Ovary (tissue), 9 donors: ENCODE data around the gene MAP1A. TPM values are rescaled to one million over a fixed set of nuclear protein-coding genes. Genes with fewer than 3 reads are reported as not detected.

ENCODE experiments used
- DNase-seq, 5 donors: peaks; one replicate each; pipeline ENCODE4 v3.0.0-alpha.2; 2019 to 2020
- H3K27ac ChIP-seq, 2 donors: fragments of 200-600 bp; one replicate each; pipeline versions ENCODE4 v1.5.1 to v1.8.0; 2019 to 2022
- H3K27me3 ChIP-seq: fragments of 200-600 bp; one replicate; pipeline ENCODE4 v1.8.0; 2022
- H3K36me3 ChIP-seq: fragments of 200-600 bp; sonication (generic); one replicate; pipeline ENCODE4 v1.5.1; 2019
- H3K4me1 ChIP-seq: one replicate; pipeline ENCODE4 v1.8.1; 2013; ENCODE audit warnings: mild to moderate bottlenecking, moderate library complexity; ENCODE audit not compliant: insufficient read depth
- H3K4me3 ChIP-seq: fragments of 200-600 bp; sonication (generic); one replicate; pipeline ENCODE4 v1.5.1; 2017
- H3K9me3 ChIP-seq, 2 donors: fragments of 200-600 bp in 1 of 2; sonication (generic) in 1 of 2; one replicate each; pipeline versions ENCODE4 v1.5.1 to v1.8.1; 2013 to 2019; ENCODE audit warnings: mild to moderate bottlenecking in 1 of 2, moderate library complexity in 1 of 2
- CTCF ChIP-seq, 3 donors: fragments of 450-650 bp in 2 of 3; fragments of 200-600 bp in 1 of 3; IDR thresholded peaks; one replicate each; pipeline versions ENCODE4 v1.5.1 to v1.8.0; 2016 to 2022; ENCODE audit warnings: antibody characterized with exemption in 3 of 3, mild to moderate bottlenecking in 1 of 3
- EP300 ChIP-seq: sonication (generic); formaldehyde crosslinking; IDR thresholded peaks from one replicate; pipeline ENCODE4 v1.6.1; 2017; ENCODE audit warnings: antibody characterized with exemption
- POLR2A ChIP-seq: fragments of 450-650 bp; IDR thresholded peaks from one replicate; pipeline ENCODE4 v1.6.1; 2017; ENCODE audit warnings: antibody characterized with exemption, mild to moderate bottlenecking, moderate library complexity
- WGBS, 3 donors: extraction: QIAGEN DNeasy Blood & Tissue Kit in 1 of 3; methylation state at CpG; one replicate each; pipeline versions ENCODE4 v1.1.5 to v1.1.7; 2013 to 2017; 5-methylcytosine and 5-hydroxymethylcytosine counted together
- intact Hi-C, 4 donors: fragments of 100-400 bp; cut with DNase I; formaldehyde crosslinking; loops; one replicate each; pipeline versions ENCODE4 v1.11.0 to v1.15.1; 2022 to 2023
- polyA plus RNA-seq, 2 donors: library from polyadenylated mRNA; stranded (reverse); fragments of 200-250 nt in 1 of 2; fragments of 350-450 nt in 1 of 2; fragmentation: Illumina TruSeq in 1 of 2; extraction: RNeasy Lipid Tissue Mini Kit (QIAGEN cat#74804) in 1 of 2; gene quantifications; one replicate each; pipeline ENCODE4 v1.2.3, GENCODE V29; 2013 to 2014
- total RNA-seq, 7 donors: library from RNA; depleted of rRNA in 2 of 7; stranded (reverse); fragments of >200 nt in 2 of 7; fragmentation: NEBNext Ultra II Directional in 3 of 7; extraction: Animal tissue kit (Norgen Biotek cat#: 25700) in 3 of 7; gene quantifications; one replicate each; pipeline versions ENCODE4 v1.1.0 to v1.2.4, GENCODE V29; 2016 to 2023
- donor health status: DM: no; HTN: no; CAD: no; lungs with moderate emphysema.
- donor health status: DM: no; HTN: no; CAD: no.
- donor health status: Bipolar disorder and iron deficiency.
- donor health status: DM: yes; HTN: yes; CAD: no.
- donor health status: DM: no; HTN: no; CAD: no.
- donor health status: DM: yes; HTN: yes; CAD: no.

MAP1A gene
- total and polyA plus RNA-seq, 9 donors, result 4.0 to 35.1 (median 20.1) TPM

GRCh38 chr15:43509660-43510199, 7.7 kb upstream of the MAP1A start:
- no peaks in the 10 kb centered on the region for H3K27me3 ChIP-seq
- 15 to 18% (median 17%) methylated on average over 8 of the region's 8 CpGs for WGBS, 3 donors
- H3K9me3 ChIP-seq, result no peaks in the 10 kb centered on the region
- intact Hi-C loops, result no loop called here
- peak overlapping the region; percentile 60 for H3K4me3 ChIP-seq
- TF ChIP-seq POLR2A (no peak), CTCF (IDR thresholded peaks at IDR 0.05) (no peak), EP300 (no peak)
- no peaks in the 10 kb centered on the region for H3K36me3 ChIP-seq
- peak in 1 of 5 donors; percentile 57 for DNase-seq
- peaks cover 11% of the 10 kb centered on the region for H3K4me1 ChIP-seq
- H3K27ac ChIP-seq, result peak overlapping the region; percentile 79 to 92

- peak overlapping the region; percentile 79 to 92 for H3K27ac ChIP-seq
- peak overlapping the region; percentile 60 for H3K4me3 ChIP-seq
- no peaks in the 10 kb centered on the region for H3K27me3 ChIP-seq
- TF ChIP-seq CTCF (IDR thresholded peaks at IDR 0.05) (peak in 1 of 3 donors; percentile 31), EP300 (no peak), POLR2A (peak; percentile 73)
- peaks cover 11% of the 10 kb centered on the region for H3K4me1 ChIP-seq
- WGBS, 3 donors, result 0% methylated on average over 38 to 41 of the region's 41 CpGs
- H3K9me3 ChIP-seq, result no peaks in the 10 kb centered on the region
- DNase-seq, result peak; percentile 98 to 100 (median 99)
- intact Hi-C loops, result no loop called here
- H3K36me3 ChIP-seq, result no peaks in the 10 kb centered on the region
These were observed 7.0 kb upstream of the MAP1A start for GRCh38 chr15:43510200-43511011.

GRCh38 chr15:43511012-43511885, 6.2 kb upstream of the MAP1A start:
- no peak for TF ChIP-seq CTCF (IDR thresholded peaks at IDR 0.05)
- TF ChIP-seq EP300, result no peak
- no peak for TF ChIP-seq POLR2A
- DNase-seq, result no peak
- H3K9me3 ChIP-seq, result no peaks in the 10 kb centered on the region
- H3K4me3 ChIP-seq, result peak overlapping the region; percentile 60
- H3K4me1 ChIP-seq, result peaks cover 15% of the 10 kb centered on the region
- H3K27ac ChIP-seq, result no peak overlapping the region
- WGBS, 3 donors, result 9 to 16% (median 14%) methylated on average over 25 to 39 of the region's 39 CpGs
- no peaks in the 10 kb centered on the region for H3K27me3 ChIP-seq
- H3K36me3 ChIP-seq, result no peaks in the 10 kb centered on the region
- intact Hi-C loops, result no loop called here

GRCh38 chr15:43513550-43513949, 3.9 kb upstream of the MAP1A start:
- H3K9me3 ChIP-seq, result no peaks in the 10 kb centered on the region
- no peak overlapping the region for H3K4me3 ChIP-seq
- H3K36me3 ChIP-seq, result no peaks in the 10 kb centered on the region
- intact Hi-C loops, result no loop called here
- peaks cover 22% of the 10 kb centered on the region for H3K4me1 ChIP-seq
- H3K27ac ChIP-seq, result no peak overlapping the region
- TF ChIP-seq EP300, result no peak
- TF ChIP-seq CTCF (IDR thresholded peaks at IDR 0.05), result no peak
- 77 to 84% (median 81%) methylated on average over 1 of the region's 1 CpG for WGBS, 3 donors
- no peak for DNase-seq
- H3K27me3 ChIP-seq, result no peaks in the 10 kb centered on the region
